Right lobe of liver (tissue), 6 donors: Measurements from ENCODE around the gene SRP9. TPM values are rescaled to one million over a fixed set of nuclear protein-coding genes. Genes with fewer than 3 reads are reported as not detected.
A peak's percentile ranks its signal among the peaks of the same experiment; 100 is the strongest.

Experiments used
- ATAC-seq, 4 donors: fragments of 200-7000 bp; cut with Tn5 transposase; one replicate each; pipeline ENCODE4 v1.9.1; 2020; ENCODE audit warnings: mild to moderate bottlenecking in 4 of 4, moderate library complexity in 4 of 4
- DNase-seq, 3 donors: peaks; one replicate each; pipeline ENCODE4 v3.0.0-alpha.2; 2020
- H3K27ac ChIP-seq, 3 donors: fragments of 200-600 bp; one replicate each; pipeline ENCODE4 v1.8.0; 2022
- H3K27me3 ChIP-seq, 2 donors: fragments of 200-600 bp; one replicate each; pipeline ENCODE4 v1.8.0; 2022
- H3K36me3 ChIP-seq, 4 donors: fragments of 200-600 bp; sonication (generic) in 1 of 4; one replicate each; pipeline versions ENCODE4 v1.5.1 to v1.8.0; 2017 to 2022; ENCODE audit warnings: control low read depth in 1 of 4
- H3K4me1 ChIP-seq, 4 donors: fragments of 200-600 bp; sonication (generic) in 1 of 4; one replicate each; pipeline versions ENCODE4 v1.5.1 to v1.8.0; 2017 to 2022; ENCODE audit warnings: control low read depth in 1 of 4
- H3K4me3 ChIP-seq, 3 donors: fragments of 200-600 bp; one replicate each; pipeline ENCODE4 v1.8.0; 2022
- H3K9me3 ChIP-seq, 4 donors: fragments of 200-600 bp; sonication (generic) in 1 of 4; one replicate each; pipeline versions ENCODE4 v1.5.1 to v1.8.0; 2017 to 2022; ENCODE audit warnings: control low read depth in 1 of 4
- POLR2A ChIP-seq: fragments of 450-650 bp; IDR thresholded peaks from one replicate; pipeline ENCODE4 v1.6.1; 2017; ENCODE audit warnings: antibody characterized with exemption, mild to moderate bottlenecking
- WGBS: methylation state at CpG from one replicate; pipeline ENCODE4 v1.1.6; 2018; ENCODE audit warnings: low coverage, low lambda C conversion rate; ENCODE audit not compliant: insufficient coverage; ENCODE audit errors: missing lambda C conversion rate; 5-methylcytosine and 5-hydroxymethylcytosine counted together
- intact Hi-C, 2 donors: fragments of 100-400 bp; cut with DNase I; formaldehyde crosslinking; loops; one replicate each; pipeline versions ENCODE4 v1.11.2 to v1.14.1; 2022
- total RNA-seq, 6 experiments: library from RNA; depleted of rRNA in 2 of 6; stranded (reverse); fragments of >200 nt in 2 of 6; fragmentation: NEBNext Ultra II Directional in 3 of 6; extraction: Animal tissue kit (Norgen Biotek cat#: 25700) in 3 of 6; gene quantifications; one replicate each; pipeline versions ENCODE4 v1.1.0 to v1.2.4, GENCODE V29; 2016 to 2023
- TF ChIP-seq, protein P1 (sequence below), 4 donors: fragments of 200-600 bp in 3 of 4; fragments of 450-650 bp in 1 of 4; IDR thresholded peaks; one replicate each; pipeline versions ENCODE4 v1.5.1 to v1.8.0; 2016 to 2022; ENCODE audit warnings: antibody characterized with exemption in 4 of 4, mild to moderate bottlenecking in 2 of 4
- donor health status: DM: no; HTN: yes; CAD: no.
- donor health status: DM: no; HTN: no; CAD: no.
- donor health status: DM: no; HTN: no; CAD: no.
- donor health status: DM: no; HTN: yes; CAD: no.
- donor health status: DM: no; HTN: yes; CAD: no.

The SRP9 gene
- total RNA-seq, 6 experiments from 2014 or later: 132 to 150 (median 141) TPM

DNA sequence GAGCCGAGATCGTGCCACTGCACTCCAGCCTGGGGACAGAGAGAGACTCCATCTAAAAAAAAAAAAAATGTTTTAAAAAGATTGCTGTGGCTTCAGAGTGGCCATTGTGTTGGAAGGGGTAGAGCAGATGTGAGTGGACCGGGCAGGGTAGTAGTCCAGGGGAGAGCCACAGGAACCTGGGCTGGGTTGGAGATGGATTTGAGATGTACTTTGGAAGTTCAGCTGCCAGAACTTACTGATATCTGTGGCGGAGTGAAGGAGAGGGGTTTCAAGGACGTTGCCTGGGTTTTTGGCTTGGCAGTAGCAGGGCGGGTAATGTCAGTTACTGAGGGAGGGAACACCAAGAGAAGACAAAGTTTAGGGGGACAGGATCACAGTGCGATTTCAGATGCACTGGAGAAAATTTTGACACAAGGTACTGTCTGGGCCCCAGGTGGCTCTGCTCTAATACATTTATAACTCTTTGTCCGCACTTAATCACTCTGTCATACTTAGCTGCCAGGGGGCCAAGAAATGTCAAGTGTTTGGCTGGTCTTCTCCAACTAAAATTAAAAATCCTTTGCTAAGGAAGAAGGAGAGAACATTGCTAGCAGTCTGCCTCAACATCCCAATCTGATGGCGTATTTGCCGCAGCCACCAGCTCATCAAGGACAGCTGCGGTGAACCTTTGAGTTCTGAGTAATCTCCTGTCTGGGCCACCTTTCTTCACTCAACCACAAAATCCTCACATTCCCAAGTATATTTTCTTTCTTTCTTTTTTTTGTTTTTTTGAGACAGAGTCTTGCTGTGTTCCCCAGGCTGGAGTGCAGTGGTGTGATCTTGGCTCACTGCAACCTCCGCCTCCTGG, 41.9 kb downstream of the SRP9 start:
- peaks cover 0 to 94% (median 53%) of the 10 kb centered on the region in 4 donors for H3K4me1 ChIP-seq
- intact Hi-C loops: no loop called here

DNA sequence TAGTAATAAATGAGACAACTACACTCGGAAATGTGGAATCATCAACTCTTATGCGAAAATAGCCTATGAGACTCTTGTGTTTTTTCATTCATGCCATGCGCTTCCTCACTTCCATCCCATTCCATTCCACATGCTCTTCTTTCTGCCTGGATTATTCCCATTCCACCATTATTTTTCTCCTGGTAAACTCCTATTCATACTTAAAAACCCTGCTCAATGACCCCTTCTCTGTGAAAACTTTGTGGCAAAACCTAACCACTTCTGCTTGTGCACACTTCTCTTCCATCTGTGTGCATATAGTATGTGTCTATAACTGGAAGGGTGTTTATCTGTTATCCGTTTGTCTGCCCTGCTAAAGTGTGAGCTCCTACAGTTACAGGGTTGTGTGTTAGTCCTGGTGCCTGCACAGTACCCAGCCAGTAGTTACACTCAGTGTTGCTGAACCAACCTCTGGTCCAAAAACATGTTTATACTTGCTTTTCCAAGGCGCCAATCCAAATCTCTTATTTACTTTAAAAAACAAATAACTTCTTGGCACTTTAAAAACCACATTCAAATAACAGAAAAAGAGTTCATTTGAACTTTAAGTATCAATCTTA, 43.0 kb downstream of the SRP9 start:
- H3K27ac ChIP-seq: peak overlapping the region; percentile 22 to 96 (median 65)
- TF ChIP-seq POLR2A: peak; percentile 30
- TF ChIP-seq, protein P1, sequence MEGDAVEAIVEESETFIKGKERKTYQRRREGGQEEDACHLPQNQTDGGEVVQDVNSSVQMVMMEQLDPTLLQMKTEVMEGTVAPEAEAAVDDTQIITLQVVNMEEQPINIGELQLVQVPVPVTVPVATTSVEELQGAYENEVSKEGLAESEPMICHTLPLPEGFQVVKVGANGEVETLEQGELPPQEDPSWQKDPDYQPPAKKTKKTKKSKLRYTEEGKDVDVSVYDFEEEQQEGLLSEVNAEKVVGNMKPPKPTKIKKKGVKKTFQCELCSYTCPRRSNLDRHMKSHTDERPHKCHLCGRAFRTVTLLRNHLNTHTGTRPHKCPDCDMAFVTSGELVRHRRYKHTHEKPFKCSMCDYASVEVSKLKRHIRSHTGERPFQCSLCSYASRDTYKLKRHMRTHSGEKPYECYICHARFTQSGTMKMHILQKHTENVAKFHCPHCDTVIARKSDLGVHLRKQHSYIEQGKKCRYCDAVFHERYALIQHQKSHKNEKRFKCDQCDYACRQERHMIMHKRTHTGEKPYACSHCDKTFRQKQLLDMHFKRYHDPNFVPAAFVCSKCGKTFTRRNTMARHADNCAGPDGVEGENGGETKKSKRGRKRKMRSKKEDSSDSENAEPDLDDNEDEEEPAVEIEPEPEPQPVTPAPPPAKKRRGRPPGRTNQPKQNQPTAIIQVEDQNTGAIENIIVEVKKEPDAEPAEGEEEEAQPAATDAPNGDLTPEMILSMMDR (IDR thresholded peaks at IDR 0.05): no peak
- 51% methylated on average over 5 of the region's 5 CpGs for WGBS
- DNase-seq: no peak
- intact Hi-C loops: no loop called here
- no peaks in the 10 kb centered on the region for H3K27me3 ChIP-seq
- H3K4me1 ChIP-seq: peaks cover 0 to 88% (median 49%) of the 10 kb centered on the region in 4 donors
- no peak overlapping the region for H3K4me3 ChIP-seq
- peak; percentile 43 to 59 (median 52) for ATAC-seq
- peaks cover 0 to 16% (median 0%) of the 10 kb centered on the region in 4 donors for H3K36me3 ChIP-seq
- no peaks in the 10 kb centered on the region for H3K9me3 ChIP-seq

More for the DNA sequence above, 41.9 kb downstream of the SRP9 start:
- peaks cover 0 to 11% (median 0%) of the 10 kb centered on the region in 4 donors for H3K36me3 ChIP-seq
- no peaks in the 10 kb centered on the region for H3K27me3 ChIP-seq
- 44% methylated on average over 12 of the region's 12 CpGs for WGBS
- no peaks in the 10 kb centered on the region for H3K9me3 ChIP-seq
- ATAC-seq: no peak
- no peak overlapping the region for H3K4me3 ChIP-seq
- no peak for TF ChIP-seq POLR2A
- TF ChIP-seq, protein P1 (IDR thresholded peaks at IDR 0.05): no peak
- peak overlapping the region; percentile 22 to 96 (median 42) for H3K27ac ChIP-seq
- no peak for DNase-seq

DNA sequence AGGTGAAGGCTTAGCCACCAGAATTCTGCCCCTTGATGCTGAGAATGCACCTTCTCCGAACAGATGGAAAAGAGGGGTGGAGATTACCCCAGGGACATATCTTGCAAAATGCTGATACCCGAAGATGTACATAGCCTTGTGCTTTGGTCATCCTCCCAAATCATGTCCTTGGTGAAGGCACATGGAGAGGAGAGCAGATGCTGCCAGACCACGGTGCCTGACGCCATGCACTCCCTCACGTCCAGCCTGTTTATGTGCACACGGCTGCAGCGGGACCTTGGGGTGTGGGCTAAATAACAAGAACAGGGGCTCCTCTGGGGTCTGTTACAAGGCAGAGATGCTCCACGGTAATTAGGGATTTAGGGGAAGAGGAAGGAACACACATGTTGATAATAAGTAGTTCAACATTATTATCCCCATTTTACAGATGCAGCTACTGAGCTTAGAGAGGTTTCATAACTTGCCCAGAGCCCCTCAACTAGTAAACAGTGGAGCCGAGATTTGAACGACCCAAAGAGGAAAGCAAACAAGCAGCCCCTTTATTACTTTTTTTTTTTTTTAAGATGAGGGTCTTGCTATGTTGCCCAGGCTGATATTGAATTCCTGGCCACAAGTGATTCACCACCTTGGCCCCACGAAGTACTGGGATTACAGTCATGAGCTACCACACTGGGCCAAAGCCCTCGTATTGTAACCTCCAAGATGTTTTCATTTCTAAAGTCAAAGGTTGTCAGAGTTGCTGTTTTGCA, 45.2 kb downstream of the SRP9 start:
- H3K4me3 ChIP-seq: peak overlapping the region in 1 of 3 donors; percentile 93
- ATAC-seq (no peak), DNase-seq (no peak)
- TF ChIP-seq, protein P1 (IDR thresholded peaks at IDR 0.05): no peak
- TF ChIP-seq POLR2A: no peak
- H3K27ac ChIP-seq: peak overlapping the region in 2 of 3 donors; percentile 66 to 96
- peaks cover 0 to 67% (median 36%) of the 10 kb centered on the region in 4 donors for H3K4me1 ChIP-seq
- no peaks in the 10 kb centered on the region for H3K27me3 ChIP-seq
- intact Hi-C loops: no loop called here
- peaks cover 0 to 25% (median 0%) of the 10 kb centered on the region in 4 donors for H3K36me3 ChIP-seq
- no peaks in the 10 kb centered on the region for H3K9me3 ChIP-seq
- 46% methylated on average over 11 of the region's 12 CpGs for WGBS

DNA sequence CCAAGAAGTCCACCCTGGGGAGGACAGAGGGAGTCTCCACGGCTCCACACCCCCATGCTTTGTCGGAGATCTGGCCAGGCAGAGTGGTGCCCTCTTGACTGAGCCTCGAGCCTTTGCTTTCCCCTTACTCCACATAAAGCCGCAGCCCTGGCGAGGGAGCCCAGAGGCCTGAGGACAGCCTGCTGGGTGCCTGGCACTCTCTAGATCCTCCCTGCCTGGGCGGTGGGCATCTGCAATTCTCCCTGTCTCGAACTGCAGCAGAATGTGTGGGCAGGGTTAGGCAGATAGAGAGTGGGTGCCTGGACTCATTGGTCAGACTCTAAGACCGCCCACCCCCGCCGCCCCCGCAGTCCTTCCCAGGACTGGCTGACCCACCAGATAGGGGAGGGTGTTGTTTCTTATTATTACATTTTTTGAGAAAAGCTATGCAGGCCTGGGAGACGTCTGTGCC, 46.2 kb downstream of the SRP9 start:
- Histone ChIP-seq H3K36me3 (peaks cover 0 to 29% (median 0%) of the 10 kb centered on the region in 4 donors), H3K4me3 (peak overlapping the region in 2 of 3 donors; percentile 81 to 93), H3K4me1 (peaks cover 0 to 67% (median 33%) of the 10 kb centered on the region in 4 donors), H3K27me3 (no peaks in the 10 kb centered on the region), H3K27ac (peak overlapping the region in 2 of 3 donors; percentile 66 to 96), H3K9me3 (no peaks in the 10 kb centered on the region)
- DNase-seq: no peak
- 25% methylated on average over 7 of the region's 12 CpGs for WGBS
- intact Hi-C loops: no loop called here
- TF ChIP-seq POLR2A: no peak
- TF ChIP-seq, protein P1 (IDR thresholded peaks at IDR 0.05): no peak
- ATAC-seq: peak in 2 of 4 donors; percentile 6 to 9
